BLaER1 (cell line): ENCODE data around the gene SLC31A2.

Experiments used
- H3K27ac ChIP-seq: shearing (Covaris generic); formaldehyde crosslinking; 2 replicates; pipeline ENCODE4 v1.8.1; 2022
- H3K27me3 ChIP-seq: shearing (Covaris generic); formaldehyde crosslinking; 2 replicates; pipeline ENCODE4 v1.8.1; 2022
- H3K36me3 ChIP-seq: shearing (Covaris generic); formaldehyde crosslinking; 2 replicates; pipeline ENCODE4 v1.8.1; 2022
- H3K4me1 ChIP-seq: shearing (Covaris generic); formaldehyde crosslinking; 2 replicates; pipeline ENCODE4 v1.8.1; 2022
- H3K4me2 ChIP-seq: shearing (Covaris generic); formaldehyde crosslinking; 2 replicates; pipeline ENCODE4 v1.8.1; 2022
- H3K4me3 ChIP-seq: shearing (Covaris generic); formaldehyde crosslinking; 2 replicates; pipeline ENCODE4 v1.8.1; 2022
- H3K9ac ChIP-seq: shearing (Covaris generic); formaldehyde crosslinking; 2 replicates; pipeline ENCODE4 v1.8.1; 2022
- H3K9me3 ChIP-seq: shearing (Covaris generic); formaldehyde crosslinking; 2 replicates; pipeline ENCODE4 v1.8.1; 2022
- H4K20me1 ChIP-seq: shearing (Covaris generic); formaldehyde crosslinking; 2 replicates; pipeline ENCODE4 v1.8.1; 2022
- Cebpa-rat ChIP-seq: shearing (Covaris generic); IDR thresholded peaks from 2 replicates; pipeline ENCODE4 v1.8.1; 2022

SLC31A2 gene

DNA sequence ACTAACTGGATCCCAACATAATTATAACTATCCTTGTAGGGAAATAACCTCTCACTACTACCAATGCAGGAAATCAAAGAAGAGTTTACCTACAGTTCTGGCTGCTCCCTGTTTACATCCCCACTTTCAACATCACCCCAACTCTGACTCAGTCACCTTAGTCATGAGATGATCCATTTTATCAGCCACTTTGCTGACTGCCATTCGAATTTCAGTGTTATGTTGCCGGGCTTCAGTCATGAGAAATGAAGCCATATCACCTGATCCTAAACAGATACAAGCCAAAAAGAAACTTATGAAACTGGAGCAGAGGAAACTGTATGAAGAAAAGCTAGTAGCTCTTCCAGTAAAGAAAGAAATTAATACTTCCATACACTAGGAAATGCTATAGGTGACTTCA, 33.7 kb downstream of the SLC31A2 start:
- H3K4me2 ChIP-seq, result no peak overlapping the region
- H3K9me3 ChIP-seq, result no peaks in the 10 kb centered on the region
- H3K4me3 ChIP-seq, result no peak overlapping the region
- H3K4me1 ChIP-seq, result no peaks in the 10 kb centered on the region
- no peak overlapping the region for H3K27ac ChIP-seq
- H3K9ac ChIP-seq, result no peak overlapping the region
- no peak for TF ChIP-seq Cebpa-rat
- no peaks in the 10 kb centered on the region for H3K27me3 ChIP-seq
- peaks cover 95% of the 10 kb centered on the region for H3K36me3 ChIP-seq
- no peaks in the 10 kb centered on the region for H4K20me1 ChIP-seq

DNA sequence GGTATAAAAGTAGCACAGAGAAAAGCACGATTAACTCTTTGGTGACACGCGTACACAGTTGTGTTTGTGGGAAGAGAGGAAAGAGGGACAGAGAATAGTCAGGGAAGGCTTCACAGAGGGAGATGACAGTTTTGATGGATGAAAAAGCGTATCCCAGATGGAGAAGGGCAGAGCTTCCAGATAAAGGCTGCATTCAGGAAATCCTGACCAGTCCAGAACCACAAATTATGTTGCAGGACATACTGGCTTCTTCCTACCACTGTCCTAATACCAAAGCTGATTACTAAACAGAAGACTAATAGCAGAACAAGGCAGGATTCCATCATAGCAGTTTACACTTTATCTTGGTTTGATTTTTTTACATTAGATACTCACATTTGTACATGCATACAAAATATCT, 34.5 kb downstream of the SLC31A2 start:
- no peak for TF ChIP-seq Cebpa-rat
- Histone ChIP-seq H3K4me1 (no peaks in the 10 kb centered on the region), H3K36me3 (peaks cover 93% of the 10 kb centered on the region)

GRCh38 chr9:113186137-113186755, 35.4 kb downstream of the SLC31A2 start:
- no peak overlapping the region for H3K27ac ChIP-seq
- no peaks in the 10 kb centered on the region for H3K27me3 ChIP-seq
- no peaks in the 10 kb centered on the region for H3K9me3 ChIP-seq
- no peak overlapping the region for H3K4me3 ChIP-seq
- H3K9ac ChIP-seq, result no peak overlapping the region
- H3K36me3 ChIP-seq, result peaks cover 93% of the 10 kb centered on the region
- no peak overlapping the region for H3K4me2 ChIP-seq
- H4K20me1 ChIP-seq, result no peaks in the 10 kb centered on the region
- no peaks in the 10 kb centered on the region for H3K4me1 ChIP-seq
- TF ChIP-seq Cebpa-rat, result no peak

More for the DNA sequence above, 34.5 kb downstream of the SLC31A2 start:
- Histone ChIP-seq H3K27ac (no peak overlapping the region), H3K27me3 (no peaks in the 10 kb centered on the region), H3K4me2 (no peak overlapping the region), H3K9me3 (no peaks in the 10 kb centered on the region), H4K20me1 (no peaks in the 10 kb centered on the region), H3K9ac (no peak overlapping the region), H3K4me3 (no peak overlapping the region)

GRCh38 chr9:113187929-113188595, 37.3 kb downstream of the SLC31A2 start:
- Histone ChIP-seq H3K27ac (no peak overlapping the region), H3K4me3 (no peak overlapping the region), H3K4me2 (no peak overlapping the region), H3K27me3 (no peaks in the 10 kb centered on the region), H3K4me1 (no peaks in the 10 kb centered on the region), H3K9me3 (no peaks in the 10 kb centered on the region), H4K20me1 (peaks cover 2% of the 10 kb centered on the region; the same call in 1 of the 2 replicates), H3K36me3 (peaks cover 91% of the 10 kb centered on the region), H3K9ac (no peak overlapping the region)
- no peak for TF ChIP-seq Cebpa-rat

GRCh38 chr9:113192455-113192854, 41.6 kb downstream of the SLC31A2 start:
- no peak overlapping the region for H3K4me2 ChIP-seq
- H3K36me3 ChIP-seq, result peaks cover 85% of the 10 kb centered on the region

GRCh38 chr9:113199683-113200329, 49.0 kb downstream of the SLC31A2 start:
- Histone ChIP-seq H3K4me3 (no peak overlapping the region), H3K36me3 (peaks cover 98% of the 10 kb centered on the region), H3K9me3 (no peaks in the 10 kb centered on the region), H3K27me3 (no peaks in the 10 kb centered on the region), H3K4me2 (no peak overlapping the region), H3K4me1 (no peaks in the 10 kb centered on the region), H3K27ac (no peak overlapping the region), H4K20me1 (no peaks in the 10 kb centered on the region), H3K9ac (no peak overlapping the region)
- no peak for TF ChIP-seq Cebpa-rat

More at GRCh38 chr9:113192455-113192854, 41.6 kb downstream of the SLC31A2 start:
- H3K4me3 ChIP-seq, result no peak overlapping the region
- H3K9ac ChIP-seq, result no peak overlapping the region
- H3K4me1 ChIP-seq, result no peaks in the 10 kb centered on the region
- H3K9me3 ChIP-seq, result no peaks in the 10 kb centered on the region
- peaks cover 5% of the 10 kb centered on the region; the same call in 1 of the 2 replicates for H4K20me1 ChIP-seq
- TF ChIP-seq Cebpa-rat, result no peak
- no peak overlapping the region for H3K27ac ChIP-seq
- no peaks in the 10 kb centered on the region for H3K27me3 ChIP-seq

DNA sequence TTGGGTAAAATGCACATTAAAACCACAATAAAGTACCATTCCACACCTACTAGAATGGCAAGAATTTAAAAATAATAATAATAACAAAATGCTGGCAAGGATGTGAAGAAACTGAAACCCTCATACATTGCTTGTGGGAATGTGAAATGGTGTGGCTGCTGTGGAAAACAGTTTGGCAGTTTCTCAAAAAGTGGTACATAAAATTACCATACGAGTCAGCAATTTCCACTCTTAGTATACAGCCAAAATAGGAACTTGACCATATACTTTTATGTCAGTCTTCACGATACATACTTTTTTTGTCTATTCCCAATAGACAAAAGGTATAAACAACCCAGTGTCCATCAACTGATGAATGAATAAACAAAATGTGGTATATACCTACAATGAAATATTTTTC, 54.6 kb downstream of the SLC31A2 start:
- no peak overlapping the region for H3K27ac ChIP-seq
- H3K4me1 ChIP-seq, result no peaks in the 10 kb centered on the region
- peaks cover 8% of the 10 kb centered on the region; the same call in 1 of the 2 replicates for H4K20me1 ChIP-seq
- no peak overlapping the region for H3K4me2 ChIP-seq
- H3K27me3 ChIP-seq, result no peaks in the 10 kb centered on the region
- H3K9me3 ChIP-seq, result no peaks in the 10 kb centered on the region
- no peak for TF ChIP-seq Cebpa-rat
- H3K9ac ChIP-seq, result no peak overlapping the region
- peaks cover 97% of the 10 kb centered on the region for H3K36me3 ChIP-seq
- H3K4me3 ChIP-seq, result no peak overlapping the region

DNA sequence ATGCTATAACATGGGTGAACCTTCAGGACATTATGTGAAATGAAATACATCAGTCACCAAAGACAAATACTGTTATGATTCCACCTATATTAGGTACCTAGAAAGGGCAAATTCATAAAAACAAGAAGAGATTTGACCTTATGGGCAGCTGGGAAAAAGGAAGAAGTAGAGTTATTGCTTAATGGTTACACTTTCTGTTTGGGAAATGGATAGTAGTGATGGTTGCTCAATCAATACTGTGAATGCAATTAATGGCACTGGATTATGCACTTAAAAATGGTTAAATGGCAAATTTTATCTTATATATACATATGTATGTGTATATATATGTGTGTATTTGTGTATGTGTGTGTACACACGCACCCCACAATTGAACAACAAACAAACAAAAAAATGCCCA, 55.1 kb downstream of the SLC31A2 start:
- peaks cover 8% of the 10 kb centered on the region; the same call in 1 of the 2 replicates for H4K20me1 ChIP-seq
- no peak overlapping the region for H3K27ac ChIP-seq
- TF ChIP-seq Cebpa-rat, result no peak
- no peak overlapping the region for H3K9ac ChIP-seq
- H3K4me2 ChIP-seq, result no peak overlapping the region
- no peaks in the 10 kb centered on the region for H3K9me3 ChIP-seq
- no peaks in the 10 kb centered on the region for H3K4me1 ChIP-seq
- H3K36me3 ChIP-seq, result peaks cover 98% of the 10 kb centered on the region
- H3K27me3 ChIP-seq, result no peaks in the 10 kb centered on the region
- no peak overlapping the region for H3K4me3 ChIP-seq

GRCh38 chr9:113210815-113211214, 60.0 kb downstream of the SLC31A2 start:
- no peak for TF ChIP-seq Cebpa-rat
- Histone ChIP-seq H3K9ac (no peak overlapping the region), H3K4me2 (no peak overlapping the region), H3K4me3 (no peak overlapping the region), H3K4me1 (no peaks in the 10 kb centered on the region), H3K27ac (no peak overlapping the region), H4K20me1 (peaks cover 42% of the 10 kb centered on the region), H3K36me3 (peaks cover 94% of the 10 kb centered on the region), H3K9me3 (peaks cover 9% of the 10 kb centered on the region), H3K27me3 (no peaks in the 10 kb centered on the region)
